Activated naive CD8-positive, alpha-beta T cell treated with anti-CD3 and anti-CD28 coated beads for 36 hours (primary cell): ENCODE measurements around the gene MRAP. TPM values are rescaled to one million over a fixed set of nuclear protein-coding genes. Genes with fewer than 3 reads are reported as not detected.

ENCODE experiments used
- DNase-seq: peaks from one replicate; pipeline ENCODE4 v3.0.0; 2021
- H3K27ac Mint-ChIP-seq: one replicate; pipeline ENCODE4 v1.8.0; 2022; ENCODE audit warnings: mild to moderate bottlenecking, moderate library complexity, mixed read lengths
- H3K27me3 Mint-ChIP-seq: one replicate; pipeline ENCODE4 v1.8.0; 2022; ENCODE audit warnings: mild to moderate bottlenecking, mixed read lengths
- H3K36me3 Mint-ChIP-seq: one replicate; pipeline ENCODE4 v1.8.0; 2021; ENCODE audit warnings: mild to moderate bottlenecking, mixed read lengths
- H3K4me1 Mint-ChIP-seq: one replicate; pipeline ENCODE4 v1.8.0; 2021; ENCODE audit warnings: mixed read lengths
- H3K4me3 Mint-ChIP-seq: one replicate; pipeline ENCODE4 v1.8.0; 2022; ENCODE audit warnings: mild to moderate bottlenecking, moderate library complexity, mixed read lengths
- H3K9me3 Mint-ChIP-seq: one replicate; pipeline ENCODE4 v1.8.0; 2022; ENCODE audit warnings: mixed read lengths
- total RNA-seq, 2 experiments: library from RNA; stranded (reverse); gene quantifications; one replicate each; pipeline ENCODE4 v1.2.3, GENCODE V29; 2021

The MRAP gene
- total RNA-seq, 2 experiments from 2014 or later = not detected

GRCh38 chr21:32360401-32360975 lies 61.8 kb downstream of the MRAP start:
- Mint-ChIP-seq H3K4me1 (no peaks in the 10 kb centered on the region), H3K9me3 (no peaks in the 10 kb centered on the region), H3K27me3 (no peaks in the 10 kb centered on the region), H3K27ac (no peak overlapping the region), H3K36me3 (peaks cover 40% of the 10 kb centered on the region), H3K4me3 (no peak overlapping the region)
- DNase-seq = no peak

Other genes starting within 250 kb of the MRAP start
- gene MIS18A, start 19.8 kb upstream of the MRAP start, total RNA-seq = 10 to 100 TPM; 36.3 to 38.5 TPM
- gene URB1, start 94.2 kb downstream of the MRAP start, total RNA-seq = 10 to 100 TPM; 35.6 to 38.4 TPM
- gene EVA1C, start 113.9 kb downstream of the MRAP start, total RNA-seq = 10 to 100 TPM; 10.9 to 12.5 TPM